Right lung (tissue), 5 donors: Measurements from ENCODE around the gene ATAD5. TPM values are rescaled to one million over a fixed set of nuclear protein-coding genes. Genes with fewer than 3 reads are reported as not detected.
A peak's percentile ranks its signal among the peaks of the same experiment; 100 is the strongest.
"Not testable (repeated sequence)": the region's sequence is repeated elsewhere in the genome, so short reads cannot be mapped to it uniquely, and the experiment has no call there.

Experiments used
- DNase-seq, 2 donors: peaks; one replicate each; pipeline ENCODE4 v3.0.0-alpha.2; 2013
- polyA plus RNA-seq, 5 donors: library from polyadenylated mRNA; unstranded; fragments of 120-200 nt; gene quantifications; one replicate each; pipeline versions ENCODE4 v1.2.1 to v1.2.3, GENCODE V29; 2013; ENCODE audit warnings: inconsistent platforms in 1 of 5, low replicate concordance in 1 of 5; ENCODE audit not compliant: insufficient read length in 5 of 5, insufficient read depth in 1 of 5

ATAD5 gene
- polyA plus RNA-seq, 5 donors: 4.9 to 12.4 (median 9.7) TPM

- DNase-seq: no peak
Observed at GRCh38 chr17:30821871-30822723, 9.7 kb upstream of the ATAD5 start.

- not testable (repeated sequence) for DNase-seq
Observed at GRCh38 chr17:30822919-30823318, 8.8 kb upstream of the ATAD5 start.

- no peak for DNase-seq
Observed at GRCh38 chr17:30823421-30823820, 8.3 kb upstream of the ATAD5 start.

- DNase-seq: peak in 1 of 2 donors; percentile 5
Observed at GRCh38 chr17:30824002-30824355, 7.8 kb upstream of the ATAD5 start.

- peak; percentile 89 for DNase-seq
Observed at GRCh38 chr17:30824356-30825145, 7.2 kb upstream of the ATAD5 start, which contains the start of gene CRLF3. Gene CRLF3, minus strand, starts transcription at chr17:30824692. Its CDS starts 41 bp downstream, at chr17:30824651.

- DNase-seq: no peak
Observed at GRCh38 chr17:30827082-30827481, 4.7 kb upstream of the ATAD5 start.

- DNase-seq: no peak
Observed at GRCh38 chr17:30829022-30829421, 2.7 kb upstream of the ATAD5 start.

GRCh38 chr17:30831257-30831656 lies 509 bp upstream of the ATAD5 start:
- DNase-seq: no peak

- no peak for DNase-seq
Observed at GRCh38 chr17:30832438-30833124, 815 bp downstream of the ATAD5 start.

- DNase-seq: peak in 1 of 2 donors; percentile 17
Observed at GRCh38 chr17:30838202-30838807, 6.5 kb downstream of the ATAD5 start.

- no peak for DNase-seq
Observed at GRCh38 chr17:30840771-30841170, 9.0 kb downstream of the ATAD5 start.

GRCh38 chr17:30848021-30848420 lies 16.3 kb downstream of the ATAD5 start:
- no peak for DNase-seq

- DNase-seq: no peak
Observed at GRCh38 chr17:30854146-30854545, 22.4 kb downstream of the ATAD5 start.

GRCh38 chr17:30858556-30859250 lies 26.9 kb downstream of the ATAD5 start:
- no peak for DNase-seq

- DNase-seq: no peak
Observed at GRCh38 chr17:30864636-30865035, 32.9 kb downstream of the ATAD5 start.

- no peak for DNase-seq
Observed at GRCh38 chr17:30869005-30869404, 37.2 kb downstream of the ATAD5 start.

GRCh38 chr17:30886187-30886586 lies 54.4 kb downstream of the ATAD5 start:
- no peak for DNase-seq

GRCh38 chr17:30894236-30894635 lies 62.5 kb downstream of the ATAD5 start:
- no peak for DNase-seq

GRCh38 chr17:30897311-30897710 lies 65.5 kb downstream of the ATAD5 start:
- no peak for DNase-seq

GRCh38 chr17:30905742-30906100 lies 74.0 kb downstream of the ATAD5 start:
- no peak for DNase-seq
